Breast epithelium (tissue), 3 donors: Measurements from ENCODE around the gene TAF11.

Experiments
- CTCF ChIP-seq, 3 donors: fragments of 450-650 bp; IDR thresholded peaks; one replicate each; pipeline ENCODE4 v1.5.1; 2016 to 2017; ENCODE audit warnings: antibody characterized with exemption in 3 of 3, mild to moderate bottlenecking in 3 of 3, moderate library complexity in 3 of 3
- POLR2A ChIP-seq: fragments of 450-650 bp; IDR thresholded peaks from one replicate; pipeline ENCODE4 v1.6.1; 2016; ENCODE audit warnings: antibody characterized with exemption, mild to moderate bottlenecking, moderate library complexity
- POLR2AphosphoS5 ChIP-seq, 3 donors: sonication (generic); formaldehyde crosslinking; IDR thresholded peaks; one replicate each; pipeline ENCODE4 v1.6.1; 2017; ENCODE audit warnings: antibody characterized with exemption in 3 of 3

- TF ChIP-seq CTCF (IDR thresholded peaks at IDR 0.05) (no peak), POLR2A (no peak), POLR2AphosphoS5 (IDR thresholded peaks at IDR 0.05) (no peak)
These were observed 42.4 kb upstream of the TAF11 start for GRCh38 chr6:34930221-34930620.
